ENCODE measurements around the gene PPP6C. TPM values are rescaled to one million over a fixed set of nuclear protein-coding genes. Genes with fewer than 3 reads are reported as not detected.

Gene PPP6C
- total and polyA plus RNA-seq, 2 donors (not counting 3 experiments of a cell fraction or from before 2014, with no cell fraction given) = 19.3 to 42.6 TPM

DNA sequence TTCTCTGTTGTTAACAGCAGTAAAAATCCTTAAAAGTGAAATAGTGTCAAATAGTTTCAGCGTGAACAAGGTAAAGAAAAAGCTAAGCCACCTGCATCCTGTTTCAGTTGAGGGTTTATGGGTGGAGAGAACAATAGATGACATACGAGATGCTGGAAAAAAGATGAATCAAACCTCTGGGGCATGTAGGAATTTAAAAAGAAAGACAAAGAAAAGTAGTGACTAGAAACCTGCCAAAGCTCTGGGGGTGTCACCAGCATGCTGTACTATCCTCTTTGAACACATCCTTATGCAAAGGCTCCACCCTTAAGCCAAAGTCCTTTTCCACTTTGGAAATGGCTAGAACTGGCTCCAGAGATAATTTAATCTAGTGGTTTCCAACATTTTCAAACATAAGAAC, 68.5 kb downstream of the PPP6C start:
- no TSS peak for BruUV-seq (replicated peaks)
- Histone ChIP-seq H3K27me3 (ENCODE audit: control insufficient read depth in 2 of 2, insufficient read depth in 2 of 2, low read length in 2 of 2) (no peaks in the 10 kb centered on the region), H3K4me2 (ENCODE audit: insufficient read depth, low read length) (no peak overlapping the region), H3K9me3 (replicated peaks; ENCODE audit: control insufficient read depth, insufficient read depth, low read length) (no peaks in the 10 kb centered on the region), H3K79me2 (ENCODE audit: control insufficient read depth, insufficient read depth, low read length) (no peaks in the 10 kb centered on the region), H3K36me3 (ENCODE audit: control insufficient read depth in 2 of 2, extremely low read depth in 1 of 2, insufficient read depth in 2 of 2, low read length in 2 of 2) (no peaks in the 10 kb centered on the region), H3K4me1 (ENCODE audit: control insufficient read depth, extremely low read depth, insufficient read depth, low read length) (no peaks in the 10 kb centered on the region), H2AFZ (ENCODE audit: low read depth, low read length) (no peak overlapping the region), H3K4me3 (replicated peaks in 1 of 3; ENCODE audit: insufficient read depth in 1 of 3, low read depth in 1 of 3, low read length in 3 of 3) (no peak overlapping the region), H3K27ac (ENCODE audit: insufficient read depth, low read depth, low read length) (peak overlapping the region; percentile 18), H3K9ac (replicated peaks; ENCODE audit: extremely low read depth, insufficient read depth, low read length) (peak overlapping the region; percentile 19), H3K9me1 (replicated peaks; ENCODE audit: control insufficient read depth, extremely low read depth, insufficient read depth, low read length) (no peaks in the 10 kb centered on the region), H4K20me1 (replicated peaks; ENCODE audit: control insufficient read depth, extremely low read depth, insufficient read depth, low read length) (no peaks in the 10 kb centered on the region)
- DNase-seq (ENCODE audit: low read depth, low spot score) (peak; percentile 76), FAIRE-seq (no peak)
- ChIA-PET POLR2A (no interaction called here), CTCF (no interaction called here)
- dilution Hi-C loops (cut with MboI; ENCODE audit: extremely low pct_ligation_motif_present, low sequenced_read_pairs) (no loop called here), intact Hi-C loops (cut with micrococcal nuclease) (no loop called here)
- TF ChIP-seq, protein P1, sequence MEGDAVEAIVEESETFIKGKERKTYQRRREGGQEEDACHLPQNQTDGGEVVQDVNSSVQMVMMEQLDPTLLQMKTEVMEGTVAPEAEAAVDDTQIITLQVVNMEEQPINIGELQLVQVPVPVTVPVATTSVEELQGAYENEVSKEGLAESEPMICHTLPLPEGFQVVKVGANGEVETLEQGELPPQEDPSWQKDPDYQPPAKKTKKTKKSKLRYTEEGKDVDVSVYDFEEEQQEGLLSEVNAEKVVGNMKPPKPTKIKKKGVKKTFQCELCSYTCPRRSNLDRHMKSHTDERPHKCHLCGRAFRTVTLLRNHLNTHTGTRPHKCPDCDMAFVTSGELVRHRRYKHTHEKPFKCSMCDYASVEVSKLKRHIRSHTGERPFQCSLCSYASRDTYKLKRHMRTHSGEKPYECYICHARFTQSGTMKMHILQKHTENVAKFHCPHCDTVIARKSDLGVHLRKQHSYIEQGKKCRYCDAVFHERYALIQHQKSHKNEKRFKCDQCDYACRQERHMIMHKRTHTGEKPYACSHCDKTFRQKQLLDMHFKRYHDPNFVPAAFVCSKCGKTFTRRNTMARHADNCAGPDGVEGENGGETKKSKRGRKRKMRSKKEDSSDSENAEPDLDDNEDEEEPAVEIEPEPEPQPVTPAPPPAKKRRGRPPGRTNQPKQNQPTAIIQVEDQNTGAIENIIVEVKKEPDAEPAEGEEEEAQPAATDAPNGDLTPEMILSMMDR (IDR thresholded peaks at IDR 0.05; ENCODE audit: extremely low read depth in 1 of 2, insufficient read depth in 1 of 2, low read depth in 1 of 2, low read length in 2 of 2) = no peak
- TF ChIP-seq GATA2 (IDR thresholded peaks at IDR 0.05; ENCODE audit: insufficient read depth, insufficient read length, low read depth, low read length) = no peak
- no peak for TF ChIP-seq JUN (IDR thresholded peaks at IDR 0.05; ENCODE audit: borderline replicate concordance, insufficient read depth, insufficient read length, low read depth)
- TF ChIP-seq, protein P2, sequence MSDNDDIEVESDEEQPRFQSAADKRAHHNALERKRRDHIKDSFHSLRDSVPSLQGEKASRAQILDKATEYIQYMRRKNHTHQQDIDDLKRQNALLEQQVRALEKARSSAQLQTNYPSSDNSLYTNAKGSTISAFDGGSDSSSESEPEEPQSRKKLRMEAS (IDR thresholded peaks at IDR 0.05; ENCODE audit: insufficient read depth, insufficient read length) = no peak

DNA sequence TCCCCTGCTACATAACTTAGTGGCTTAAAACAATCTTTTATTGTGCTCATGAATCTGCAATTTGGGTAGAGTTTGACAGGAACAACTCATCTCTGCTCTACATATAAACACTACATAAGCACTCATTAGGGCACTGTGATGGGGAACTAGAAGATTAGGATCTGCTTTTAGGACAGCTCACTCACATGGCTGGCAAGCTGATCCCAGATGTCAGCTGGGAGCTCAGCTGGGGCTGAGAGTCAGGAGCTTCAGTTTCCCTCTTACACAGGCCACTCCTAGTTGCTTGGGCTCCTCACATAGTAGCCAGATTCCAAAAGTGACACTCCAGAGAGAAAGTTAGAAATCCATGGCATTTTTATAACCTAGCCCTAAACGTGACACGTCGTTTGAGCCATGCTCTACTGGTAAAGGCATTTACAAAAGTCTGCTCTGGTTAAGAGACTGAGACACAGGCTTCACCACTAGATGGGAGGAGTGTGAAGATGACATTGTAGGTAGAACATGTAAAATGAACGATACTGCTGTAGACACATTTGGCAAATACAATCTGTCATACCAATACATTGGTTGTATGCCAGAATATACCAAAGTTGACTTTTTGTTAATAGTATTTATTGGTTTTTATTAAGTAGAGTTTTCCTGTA, 69.8 kb downstream of the PPP6C start:
- ChIA-PET POLR2A (interaction anchor here (0.5 kb wide), 1 partner anchor 11 kb away, joined by 5 read pairs; no protein-coding TSS in a partner anchor), CTCF (no interaction called here)
- Histone ChIP-seq H3K4me3 (replicated peaks in 1 of 3; ENCODE audit: insufficient read depth in 1 of 3, low read depth in 1 of 3, low read length in 3 of 3) (no peak overlapping the region), H3K4me2 (ENCODE audit: insufficient read depth, low read length) (no peak overlapping the region), H3K9ac (replicated peaks; ENCODE audit: extremely low read depth, insufficient read depth, low read length) (no peak overlapping the region), H4K20me1 (replicated peaks; ENCODE audit: control insufficient read depth, extremely low read depth, insufficient read depth, low read length) (no peaks in the 10 kb centered on the region), H3K27ac (ENCODE audit: insufficient read depth, low read depth, low read length) (no peak overlapping the region), H3K36me3 (ENCODE audit: control insufficient read depth in 2 of 2, extremely low read depth in 1 of 2, insufficient read depth in 2 of 2, low read length in 2 of 2) (no peaks in the 10 kb centered on the region), H2AFZ (ENCODE audit: low read depth, low read length) (no peak overlapping the region), H3K4me1 (ENCODE audit: control insufficient read depth, extremely low read depth, insufficient read depth, low read length) (no peaks in the 10 kb centered on the region), H3K79me2 (ENCODE audit: control insufficient read depth, insufficient read depth, low read length) (no peaks in the 10 kb centered on the region), H3K9me1 (replicated peaks; ENCODE audit: control insufficient read depth, extremely low read depth, insufficient read depth, low read length) (no peaks in the 10 kb centered on the region), H3K27me3 (ENCODE audit: control insufficient read depth in 2 of 2, insufficient read depth in 2 of 2, low read length in 2 of 2) (no peaks in the 10 kb centered on the region), H3K9me3 (replicated peaks; ENCODE audit: control insufficient read depth, insufficient read depth, low read length) (no peaks in the 10 kb centered on the region)
- intact Hi-C loops (cut with micrococcal nuclease) (no loop called here), dilution Hi-C loops (cut with MboI; ENCODE audit: extremely low pct_ligation_motif_present, low sequenced_read_pairs) (no loop called here)
- no peak for FAIRE-seq
- DNase-seq (ENCODE audit: low read depth, low spot score) = no peak
- no TSS peak for BruUV-seq (replicated peaks)
- TF ChIP-seq FOS (IDR thresholded peaks at IDR 0.05; ENCODE audit: borderline replicate concordance, insufficient read depth, low read length) (no peak), EZH2 (IDR thresholded peaks at IDR 0.05; ENCODE audit: borderline replicate concordance, low read depth, low read length, severe bottlenecking) (no peak), POLR2A (IDR thresholded peaks at IDR 0.05; ENCODE audit: low read depth, low read length) (no peak)
- TF ChIP-seq, protein P1 (IDR thresholded peaks at IDR 0.05; ENCODE audit: extremely low read depth in 1 of 2, insufficient read depth in 1 of 2, low read depth in 1 of 2, low read length in 2 of 2) = no peak
